ENCODE results near the gene SYT1. TPM values are rescaled to one million over a fixed set of nuclear protein-coding genes. Genes with fewer than 3 reads are reported as not detected.

SYT1 gene
- total RNA-seq, 1 experiment from 2014 or later = 15.8 TPM

GRCh38 chr12:79422060-79422812 lies 557.7 kb downstream of the SYT1 start:
- Histone ChIP-seq H3K14ac (ENCODE audit: insufficient read depth, low read length) (no peak overlapping the region), H3K4ac (ENCODE audit: low read depth, low read length) (no peak overlapping the region), H3T11ph (ENCODE audit: low read length) (no peak overlapping the region), H2BK12ac (ENCODE audit: insufficient read length, low read depth, low read length) (no peak overlapping the region), H2BK5ac (ENCODE audit: insufficient read length, low read length) (no peak overlapping the region), H3K9me3 (ENCODE audit: control insufficient read depth, low read depth, low read length) (no peaks in the 10 kb centered on the region), H3K4me1 (ENCODE audit: insufficient read depth, low read length) (peaks cover 4% of the 10 kb centered on the region), H4K5ac (ENCODE audit: insufficient read length, low read depth, low read length) (no peak overlapping the region), H3K18ac (ENCODE audit: insufficient read length, low read depth, low read length) (no peak overlapping the region), H3K4me2 (ENCODE audit: insufficient read depth, insufficient read length, low read length) (no peak overlapping the region), H3K9ac (ENCODE audit: extremely low read depth, insufficient read length, low read length) (no peak overlapping the region), H2BK15ac (ENCODE audit: low read depth, low read length) (no peak overlapping the region), H3K23me2 (ENCODE audit: insufficient read length, low read depth, low read length, poor library complexity, severe bottlenecking) (no peaks in the 10 kb centered on the region), H2BK120ac (ENCODE audit: low read depth, low read length, poor library complexity, severe bottlenecking) (no peak overlapping the region), H2AK5ac (ENCODE audit: insufficient read length, low read length) (no peak overlapping the region), H4K91ac (ENCODE audit: insufficient read length, low read depth, low read length) (no peak overlapping the region), H4K20me1 (ENCODE audit: control insufficient read depth, insufficient read depth, insufficient read length) (peaks cover 3% of the 10 kb centered on the region), H4K8ac (replicated peaks; ENCODE audit: insufficient read length, low read depth, low read length) (no peak overlapping the region), H2AFZ (ENCODE audit: low read length) (no peak overlapping the region), H3K79me2 (ENCODE audit: insufficient read depth, low read length) (no peaks in the 10 kb centered on the region), H3K79me1 (ENCODE audit: insufficient read depth, low read depth, low read length, poor library complexity, severe bottlenecking) (no peaks in the 10 kb centered on the region), H3K27ac (ENCODE audit: insufficient read length, low read depth, low read length) (no peak overlapping the region), H3K27me3 (ENCODE audit: insufficient read depth, low read length) (no peaks in the 10 kb centered on the region), H3K56ac (ENCODE audit: insufficient read length, low read depth, low read length) (no peak overlapping the region), H2BK20ac (ENCODE audit: low read depth, low read length, poor library complexity, severe bottlenecking) (no peak overlapping the region), H3K23ac (ENCODE audit: insufficient read length, low read depth, low read length) (no peak overlapping the region)
- no peak for DNase-seq
- no peak for TF ChIP-seq CTCF (conservative IDR thresholded peaks at IDR 0.05)
- Mint-ChIP-seq H3K36me3 (ENCODE audit: insufficient read depth in 1 of 3, low read depth in 3 of 3) (no peaks in the 10 kb centered on the region), H3K9me3 (no peaks in the 10 kb centered on the region), H3K4me3 (no peak overlapping the region), H3K4me1 (peaks cover 39 to 51% of the 10 kb centered on the region in 2 experiments), H3K27me3 (ENCODE audit: low read depth) (no peaks in the 10 kb centered on the region), H3K27ac (no peak overlapping the region)
- WGBS (ENCODE audit: extremely low coverage, insufficient read length, low lambda C conversion rate) = no CpG with 5 or more reads among the region's 3 CpGs

Data from H9 (cell line).